ENCODE results near the gene APOC4. TPM values are rescaled to one million over a fixed set of nuclear protein-coding genes. Genes with fewer than 3 reads are reported as not detected.
A peak's percentile ranks its signal among the peaks of the same experiment; 100 is the strongest.
"Not testable (repeated sequence)": the region's sequence is repeated elsewhere in the genome, so short reads cannot be mapped to it uniquely, and the experiment has no call there.

APOC4 gene
- total and polyA plus RNA-seq, 2 experiments from 2014 or later, result not detected

DNA sequence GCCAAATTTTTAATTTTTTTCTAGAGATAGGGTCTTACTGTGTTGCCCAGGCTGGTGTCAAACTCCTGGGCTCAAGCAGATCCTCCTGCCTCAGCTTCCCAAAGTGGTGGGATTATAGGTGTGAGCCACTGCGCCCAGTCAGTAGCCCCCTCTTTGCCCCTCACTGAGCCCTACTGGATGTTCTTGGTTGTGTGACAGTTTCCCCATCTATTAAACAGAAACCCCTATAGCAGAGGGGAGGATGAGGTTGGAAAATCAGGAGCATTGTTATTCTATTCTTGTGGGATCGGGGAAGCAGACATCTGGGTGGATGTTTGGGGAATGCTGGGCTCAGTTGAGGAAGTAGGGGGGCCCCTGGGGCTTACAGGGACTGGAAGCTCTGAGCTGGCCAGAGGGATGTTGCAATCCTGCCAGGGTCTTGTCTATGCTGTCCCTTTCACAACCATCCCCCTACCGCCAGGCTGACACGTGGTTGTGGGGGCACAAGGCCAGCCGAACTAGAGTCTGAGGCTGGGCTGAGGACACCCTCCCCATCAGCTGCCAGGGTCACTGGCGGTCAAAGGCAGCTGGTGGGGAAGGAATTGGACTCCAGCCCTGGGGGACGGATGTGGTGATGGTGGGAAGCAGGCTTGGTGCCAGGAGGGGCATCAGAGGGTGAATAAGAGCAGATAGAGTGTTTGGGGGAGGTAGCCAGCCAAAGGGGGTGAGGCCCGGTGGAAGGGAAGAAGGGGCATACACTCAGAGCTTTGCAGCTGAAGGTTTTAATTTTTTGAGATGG lies 16.7 kb upstream of the APOC4 start:
- Histone ChIP-seq H3K4me3 (no peak overlapping the region), H3K4me1 (ENCODE audit: insufficient read depth) (peaks cover 9% of the 10 kb centered on the region), H3K36me3 (ENCODE audit: low read depth) (no peaks in the 10 kb centered on the region), H2AFZ (peak overlapping the region; percentile 14; the same call in 1 of the 2 replicates), H3K9ac (no peak overlapping the region), H3K79me2 (ENCODE audit: insufficient read depth) (no peaks in the 10 kb centered on the region), H3F3A (ENCODE audit: insufficient read depth) (no peaks in the 10 kb centered on the region), H3K27ac (no peak overlapping the region), H3K27me3 (replicated peaks; ENCODE audit: insufficient read depth) (no peaks in the 10 kb centered on the region), H3K9me2 (ENCODE audit: insufficient read depth) (no peaks in the 10 kb centered on the region), H3K9me3 (ENCODE audit: low read depth) (no peaks in the 10 kb centered on the region), H4K20me1 (ENCODE audit: insufficient read depth) (no peaks in the 10 kb centered on the region), H3K4me2 (ENCODE audit: unreplicated experiment) (no peak overlapping the region)
- WGBS, 2 experiments (ENCODE audit: low coverage in 1 of 2, low lambda C conversion rate in 2 of 2, missing lambda C conversion rate in 2 of 2), result 48 to 51% methylated on average over 7 to 8 of the region's 8 CpGs
- peak; percentile 44 for DNase-seq
- TF ChIP-seq EZH2 (IDR thresholded peaks at IDR 0.05; ENCODE audit: insufficient read depth, poor library complexity, severe bottlenecking) (no peak), EZH2phosphoT487 (IDR thresholded peaks at IDR 0.05; ENCODE audit: insufficient read depth, low read depth) (no peak)
- in situ Hi-C loops (cut with MboI), result no loop called here

DNA sequence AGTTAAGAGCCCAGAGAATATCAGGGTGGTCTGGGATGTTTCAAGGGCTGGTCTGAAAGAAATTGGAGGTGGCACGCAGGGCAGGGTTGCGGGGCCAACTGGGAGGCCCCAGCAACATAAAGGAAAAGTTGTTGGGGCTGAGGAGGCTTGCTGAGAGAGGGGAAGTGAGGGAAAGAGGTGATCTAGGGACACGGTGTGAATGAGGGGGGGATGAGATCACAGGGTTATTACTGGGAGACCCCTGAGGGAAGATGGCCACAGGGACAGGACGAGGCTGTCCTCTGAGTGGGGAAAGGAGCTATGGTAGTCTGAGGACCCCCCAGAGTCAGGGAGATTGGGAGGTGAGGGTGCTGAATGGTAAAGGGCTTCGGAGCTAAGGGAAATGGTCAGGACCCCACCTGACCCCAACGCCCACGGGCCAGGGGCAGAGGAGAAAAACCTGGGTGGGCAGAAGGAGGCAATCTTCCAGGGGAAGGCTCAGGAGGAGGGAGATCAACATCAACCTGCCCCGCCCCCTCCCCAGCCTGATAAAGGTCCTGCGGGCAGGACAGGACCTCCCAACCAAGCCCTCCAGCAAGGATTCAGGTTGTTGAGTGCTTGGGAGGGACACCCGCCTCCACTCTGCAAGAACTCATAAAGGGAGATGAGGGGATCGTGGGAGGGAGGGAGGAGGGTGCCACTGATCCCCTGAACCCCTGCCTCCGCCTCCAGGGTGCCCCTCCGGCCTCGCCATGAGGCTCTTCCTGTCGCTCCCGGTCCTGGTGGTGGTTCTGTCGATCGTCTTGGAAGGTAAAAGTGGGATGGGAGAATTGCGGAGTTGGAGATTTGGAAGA lies 15.6 kb upstream of the APOC4 start:
- H3K4me2 ChIP-seq (ENCODE audit: unreplicated experiment), result peak overlapping the region; percentile 44
- H4K20me1 ChIP-seq (ENCODE audit: insufficient read depth); H3K9ac ChIP-seq; DNase-seq; H3K9me3 ChIP-seq (ENCODE audit: low read depth); H3K79me2 ChIP-seq (ENCODE audit: insufficient read depth); H3K27me3 ChIP-seq (replicated peaks; ENCODE audit: insufficient read depth); H3F3A ChIP-seq (ENCODE audit: insufficient read depth); H3K9me2 ChIP-seq (ENCODE audit: insufficient read depth); H3K27ac ChIP-seq; in situ Hi-C loops (cut with MboI); H3K4me1 ChIP-seq (ENCODE audit: insufficient read depth); H3K36me3 ChIP-seq (ENCODE audit: low read depth): not testable (repeated sequence)
- H3K4me3 ChIP-seq, result 0 out of 2 replicates have a peak overlapping the region, but pooled peaks have one; percentile 36
- H2AFZ ChIP-seq, result peak overlapping the region; percentile 59; the same call in 1 of the 2 replicates
- WGBS, 2 experiments (ENCODE audit: low coverage in 1 of 2, low lambda C conversion rate in 2 of 2, missing lambda C conversion rate in 2 of 2), result 44 to 56% methylated on average over 9 to 18 of the region's 19 CpGs

DNA sequence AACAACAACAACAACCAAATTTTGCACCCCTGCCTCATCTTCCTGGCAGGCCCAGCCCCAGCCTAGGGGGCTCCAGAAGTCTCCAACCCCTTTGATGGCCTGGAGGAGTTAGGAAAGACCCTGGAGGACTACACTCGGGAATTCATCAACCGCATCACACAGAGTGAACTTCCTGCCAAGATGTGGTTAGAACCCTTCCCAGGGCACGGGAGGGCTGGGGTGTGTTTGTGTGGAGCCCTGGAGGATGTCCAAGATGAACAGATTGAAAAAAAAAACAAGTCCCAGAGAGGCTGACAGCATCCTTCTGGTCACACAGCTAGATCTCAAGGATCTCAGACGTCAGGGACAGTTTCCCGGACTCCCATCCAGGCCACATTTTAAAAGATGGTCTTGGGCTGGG lies 14.3 kb upstream of the APOC4 start:
- TF ChIP-seq EZH2 (IDR thresholded peaks at IDR 0.05; ENCODE audit: insufficient read depth, poor library complexity, severe bottlenecking) (no peak), EZH2phosphoT487 (IDR thresholded peaks at IDR 0.05; ENCODE audit: insufficient read depth, low read depth) (no peak)
- Histone ChIP-seq H3K36me3 (ENCODE audit: low read depth) (no peaks in the 10 kb centered on the region), H3K9me2 (ENCODE audit: insufficient read depth) (no peaks in the 10 kb centered on the region), H4K20me1 (ENCODE audit: insufficient read depth) (no peaks in the 10 kb centered on the region), H3K79me2 (ENCODE audit: insufficient read depth) (no peaks in the 10 kb centered on the region), H3K9ac (no peak overlapping the region), H2AFZ (peak overlapping the region; percentile 59; the same call in 1 of the 2 replicates), H3K9me3 (ENCODE audit: low read depth) (no peaks in the 10 kb centered on the region), H3K4me1 (ENCODE audit: insufficient read depth) (peaks cover 9% of the 10 kb centered on the region), H3F3A (ENCODE audit: insufficient read depth) (no peaks in the 10 kb centered on the region), H3K4me2 (ENCODE audit: unreplicated experiment) (no peak overlapping the region), H3K27me3 (replicated peaks; ENCODE audit: insufficient read depth) (no peaks in the 10 kb centered on the region), H3K4me3 (no peak overlapping the region), H3K27ac (no peak overlapping the region)
- in situ Hi-C loops (cut with MboI), result no loop called here
- DNase-seq, result peak; percentile 27
- WGBS, 2 experiments (ENCODE audit: low coverage in 1 of 2, low lambda C conversion rate in 2 of 2, missing lambda C conversion rate in 2 of 2), result 22 to 25% methylated on average over 5 of the region's 5 CpGs

DNA sequence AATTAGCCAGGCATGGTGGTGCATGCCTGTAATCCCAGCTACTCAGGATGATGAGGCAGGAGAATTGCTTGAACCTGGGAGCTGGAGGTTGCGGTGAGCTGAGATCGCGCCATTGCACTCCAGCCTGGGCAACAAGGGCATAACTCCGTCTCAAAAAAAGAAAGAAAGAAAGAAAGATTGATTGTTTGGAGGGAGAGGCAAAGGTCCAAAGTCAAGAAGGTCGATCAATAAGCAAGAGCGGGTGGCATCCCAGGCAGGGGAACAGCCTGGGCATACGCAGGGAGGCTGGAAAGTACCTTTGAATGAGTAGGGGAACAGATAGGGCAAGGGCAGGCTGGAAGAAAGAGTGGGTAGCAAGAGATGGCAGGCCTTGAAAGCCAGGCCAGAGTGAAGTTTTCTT lies 11.9 kb upstream of the APOC4 start:
- H3K9me2 ChIP-seq (ENCODE audit: insufficient read depth), result no peaks in the 10 kb centered on the region

More for the DNA sequence above, 11.9 kb upstream of the APOC4 start:
- no peak for TF ChIP-seq EZH2 (IDR thresholded peaks at IDR 0.05; ENCODE audit: insufficient read depth, poor library complexity, severe bottlenecking)
- no peak for TF ChIP-seq EZH2phosphoT487 (IDR thresholded peaks at IDR 0.05; ENCODE audit: insufficient read depth, low read depth)
- Histone ChIP-seq H3F3A (ENCODE audit: insufficient read depth) (no peaks in the 10 kb centered on the region), H3K9me3 (ENCODE audit: low read depth) (no peaks in the 10 kb centered on the region), H3K9ac (no peak overlapping the region), H3K79me2 (ENCODE audit: insufficient read depth) (no peaks in the 10 kb centered on the region), H3K27ac (no peak overlapping the region), H3K27me3 (replicated peaks; ENCODE audit: insufficient read depth) (no peaks in the 10 kb centered on the region), H3K36me3 (ENCODE audit: low read depth) (no peaks in the 10 kb centered on the region), H3K4me2 (ENCODE audit: unreplicated experiment) (no peak overlapping the region), H3K4me3 (no peak overlapping the region), H4K20me1 (ENCODE audit: insufficient read depth) (no peaks in the 10 kb centered on the region), H2AFZ (no peak overlapping the region), H3K4me1 (ENCODE audit: insufficient read depth) (peaks cover 9% of the 10 kb centered on the region)
- in situ Hi-C loops (cut with MboI), result no loop called here
- no peak for DNase-seq
- 78 to 80% methylated on average over 7 of the region's 7 CpGs for WGBS, 2 experiments (ENCODE audit: low coverage in 1 of 2, low lambda C conversion rate in 2 of 2, missing lambda C conversion rate in 2 of 2)
